Keratinocyte (primary cell): ENCODE data around the gene RAB34. TPM values are rescaled to one million over a fixed set of nuclear protein-coding genes. Genes with fewer than 3 reads are reported as not detected.
"Not testable (repeated sequence)": the region's sequence is repeated elsewhere in the genome, so short reads cannot be mapped to it uniquely, and the experiment has no call there.

Source experiments
- DNase-seq: peaks from one replicate; pipeline ENCODE4 v3.0.0-alpha.2; 2011; ENCODE audit warnings: low read depth, missing footprints, low spot score
- FAIRE-seq: peaks from 2 replicates; lab custom pipeline; 2011; peaks lifted over from hg19 to GRCh38; lab: Jason Lieb, UNC
- H2AFZ ChIP-seq: 2 replicates; pipeline ENCODE4 v1.6.0; 2012; ENCODE audit warnings: low read length, control low read depth, inconsistent platforms; ENCODE audit not compliant: control insufficient read depth
- H3K27ac ChIP-seq: 2 replicates; pipeline ENCODE4 v1.5.1; 2011; ENCODE audit warnings: low read length; ENCODE audit not compliant: control insufficient read depth, insufficient read depth
- H3K27me3 ChIP-seq: 3 replicates; pipeline ENCODE4 v1.6.0; 2011; ENCODE audit warnings: low read length; ENCODE audit not compliant: control insufficient read depth, insufficient read depth; ENCODE audit errors: extremely low read depth
- H3K36me3 ChIP-seq, 2 experiments: 2 replicates in 1 of 2; 3 replicates in 1 of 2; pipeline ENCODE4 v1.5.1; 2011; ENCODE audit warnings: low read length in 2 of 2, mild to moderate bottlenecking in 1 of 2; ENCODE audit not compliant: control insufficient read depth in 2 of 2, insufficient read depth in 2 of 2; ENCODE audit errors: extremely low read depth in 1 of 2
- H3K4me1 ChIP-seq: 3 replicates; pipeline ENCODE4 v1.5.1; 2011; ENCODE audit warnings: low read length; ENCODE audit not compliant: control insufficient read depth, insufficient read depth; ENCODE audit errors: extremely low read depth
- H3K4me2 ChIP-seq: 3 replicates; pipeline ENCODE4 v1.6.0; 2011; ENCODE audit warnings: low read depth, low read length; ENCODE audit not compliant: control insufficient read depth, insufficient read depth; ENCODE audit errors: extremely low read depth
- H3K4me3 ChIP-seq, 3 experiments: fragments of 200-600 bp in 1 of 3; sonication (generic) in 1 of 3; 2 replicates in 2 of 3; 3 replicates in 1 of 3; pipeline ENCODE4 v1.5.1; 2011 to 2016; ENCODE audit warnings: low read length in 3 of 3, mild to moderate bottlenecking in 3 of 3, control low read depth in 2 of 3, inconsistent platforms in 1 of 3, low read depth in 1 of 3, mixed read lengths in 1 of 3, mixed run types in 1 of 3, moderate library complexity in 1 of 3; ENCODE audit not compliant: control insufficient read depth in 2 of 3, insufficient read depth in 2 of 3; ENCODE audit errors: extremely low read depth in 1 of 3
- H3K79me2 ChIP-seq: 2 replicates; pipeline ENCODE4 v1.6.0; 2012; ENCODE audit warnings: low read length; ENCODE audit not compliant: control insufficient read depth, insufficient read depth
- H3K9ac ChIP-seq: 3 replicates; pipeline ENCODE4 v1.6.0; 2011; ENCODE audit warnings: low read length; ENCODE audit not compliant: control insufficient read depth, insufficient read depth; ENCODE audit errors: extremely low read depth
- H3K9me1 ChIP-seq: 3 replicates; pipeline ENCODE4 v1.6.0; 2011; ENCODE audit warnings: low read length; ENCODE audit not compliant: control insufficient read depth, insufficient read depth; ENCODE audit errors: extremely low read depth
- H3K9me3 ChIP-seq: 2 replicates; pipeline ENCODE4 v1.5.1; 2012; ENCODE audit warnings: low read depth, low read length; ENCODE audit not compliant: control insufficient read depth
- H4K20me1 ChIP-seq: 3 replicates; pipeline ENCODE4 v1.6.0; 2011; ENCODE audit warnings: low read length; ENCODE audit not compliant: control insufficient read depth, insufficient read depth; ENCODE audit errors: extremely low read depth
- EZH2 ChIP-seq: IDR thresholded peaks from one replicate; pipeline ENCODE4 v1.6.1; 2012; ENCODE audit warnings: inconsistent platforms, mild to moderate bottlenecking, low read length, moderate library complexity
- dilution Hi-C: fragments of 300-500 bp; cut with MboI; formaldehyde crosslinking; loops from one replicate; pipeline ENCODE4 v1.7.0; 2020; ENCODE audit warnings: low sequenced_read_pairs; ENCODE audit not compliant: extremely low pct_ligation_motif_present
- polyA plus RNA-seq, 5 experiments: library from polyadenylated mRNA; depleted of rRNA in 3 of 5; stranded (reverse) in 3 of 5; stranded (forward) in 1 of 5; unstranded in 1 of 5; fragments of >200 nt; gene quantifications; 1 replicate in 1 of 5; 2 replicates in 3 of 5; 3 replicates in 1 of 5; pipeline versions ENCODE4 v1.2.1 to v1.2.3, GENCODE V29; 2011 to 2012; ENCODE audit warnings: missing spikeins in 2 of 5, low read depth in 1 of 5, low replicate concordance in 1 of 5
- TF ChIP-seq, protein P1 (sequence below), 3 experiments: IDR thresholded peaks in 1 of 3; conservative IDR thresholded peaks in 1 of 3; optimal IDR thresholded peaks in 1 of 3; 2 replicates in 2 of 3; 3 replicates in 1 of 3; pipeline versions ENCODE3 to v1.5.1; 2011; ENCODE audit warnings: low read length in 3 of 3, mild to moderate bottlenecking in 3 of 3, moderate library complexity in 2 of 3, control low read depth in 1 of 3, inconsistent platforms in 1 of 3; ENCODE audit not compliant: insufficient read depth in 2 of 3; ENCODE audit errors: extremely low read depth in 1 of 3

The RAB34 gene
- polyA plus RNA-seq, 1 donor (not counting 4 experiments of a cell fraction or from before 2014, with no cell fraction given): 134 TPM

DNA sequence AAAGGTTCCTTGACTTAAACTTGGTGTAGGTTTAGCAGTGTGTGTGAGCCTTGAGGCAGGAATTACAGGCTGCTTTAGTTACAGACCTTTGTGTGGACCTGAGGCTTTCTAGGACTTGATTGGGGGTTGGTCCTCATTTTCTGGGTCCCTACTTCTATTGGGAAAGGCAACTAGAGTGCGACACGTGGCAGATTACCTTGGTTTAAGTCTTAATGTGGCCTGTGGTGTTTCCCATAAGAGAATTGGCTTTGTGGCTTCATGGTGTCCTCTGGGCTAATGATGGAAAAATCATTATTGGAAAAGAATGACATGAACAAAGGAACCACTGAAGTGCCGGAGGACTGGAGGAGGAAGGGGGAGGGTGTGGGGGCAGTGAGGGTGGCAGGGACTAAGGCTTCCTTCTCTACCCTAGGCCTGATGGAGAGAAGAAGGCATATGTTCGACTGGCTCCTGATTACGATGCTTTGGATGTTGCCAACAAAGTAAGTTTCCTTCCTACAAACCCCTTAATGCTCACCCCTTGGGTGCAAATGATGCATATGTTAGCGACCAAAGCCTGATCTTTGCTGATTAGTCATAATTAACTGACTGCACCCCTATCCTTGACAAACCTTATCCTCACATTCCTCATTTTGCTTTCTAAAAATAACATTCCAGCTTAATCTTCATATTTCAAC, 5.6 kb upstream of the RAB34 start:
- TF ChIP-seq EZH2: no peak
- TF ChIP-seq, protein P1, sequence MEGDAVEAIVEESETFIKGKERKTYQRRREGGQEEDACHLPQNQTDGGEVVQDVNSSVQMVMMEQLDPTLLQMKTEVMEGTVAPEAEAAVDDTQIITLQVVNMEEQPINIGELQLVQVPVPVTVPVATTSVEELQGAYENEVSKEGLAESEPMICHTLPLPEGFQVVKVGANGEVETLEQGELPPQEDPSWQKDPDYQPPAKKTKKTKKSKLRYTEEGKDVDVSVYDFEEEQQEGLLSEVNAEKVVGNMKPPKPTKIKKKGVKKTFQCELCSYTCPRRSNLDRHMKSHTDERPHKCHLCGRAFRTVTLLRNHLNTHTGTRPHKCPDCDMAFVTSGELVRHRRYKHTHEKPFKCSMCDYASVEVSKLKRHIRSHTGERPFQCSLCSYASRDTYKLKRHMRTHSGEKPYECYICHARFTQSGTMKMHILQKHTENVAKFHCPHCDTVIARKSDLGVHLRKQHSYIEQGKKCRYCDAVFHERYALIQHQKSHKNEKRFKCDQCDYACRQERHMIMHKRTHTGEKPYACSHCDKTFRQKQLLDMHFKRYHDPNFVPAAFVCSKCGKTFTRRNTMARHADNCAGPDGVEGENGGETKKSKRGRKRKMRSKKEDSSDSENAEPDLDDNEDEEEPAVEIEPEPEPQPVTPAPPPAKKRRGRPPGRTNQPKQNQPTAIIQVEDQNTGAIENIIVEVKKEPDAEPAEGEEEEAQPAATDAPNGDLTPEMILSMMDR (optimal IDR thresholded peaks at IDR 0.05 in 1 of 3, IDR thresholded peaks at IDR 0.05 in 1 of 3, conservative IDR thresholded peaks at IDR 0.05 in 1 of 3; ENCODE audit: extremely low read depth in 1 of 3, insufficient read depth in 2 of 3, low read length in 3 of 3): no peak
- Histone ChIP-seq H3K4me2 (peak overlapping the region; percentile 3), H4K20me1 (peaks cover 28% of the 10 kb centered on the region), H3K9me1 (no peaks in the 10 kb centered on the region), H3K4me1 (peaks cover 57% of the 10 kb centered on the region), H3K9ac (peak overlapping the region; percentile 95), H3K27ac (peak overlapping the region; percentile 7), H3K9me3 (no peaks in the 10 kb centered on the region), H3K4me3 (no peak overlapping the region), H3K79me2 (peaks cover 39% of the 10 kb centered on the region), H2AFZ (no peak overlapping the region), H3K27me3 (no peaks in the 10 kb centered on the region), H3K36me3 (peaks cover 22 to 41% of the 10 kb centered on the region in 2 experiments)
- dilution Hi-C loops: no loop called here
- DNase-seq: no peak
- no peak for FAIRE-seq

DNA sequence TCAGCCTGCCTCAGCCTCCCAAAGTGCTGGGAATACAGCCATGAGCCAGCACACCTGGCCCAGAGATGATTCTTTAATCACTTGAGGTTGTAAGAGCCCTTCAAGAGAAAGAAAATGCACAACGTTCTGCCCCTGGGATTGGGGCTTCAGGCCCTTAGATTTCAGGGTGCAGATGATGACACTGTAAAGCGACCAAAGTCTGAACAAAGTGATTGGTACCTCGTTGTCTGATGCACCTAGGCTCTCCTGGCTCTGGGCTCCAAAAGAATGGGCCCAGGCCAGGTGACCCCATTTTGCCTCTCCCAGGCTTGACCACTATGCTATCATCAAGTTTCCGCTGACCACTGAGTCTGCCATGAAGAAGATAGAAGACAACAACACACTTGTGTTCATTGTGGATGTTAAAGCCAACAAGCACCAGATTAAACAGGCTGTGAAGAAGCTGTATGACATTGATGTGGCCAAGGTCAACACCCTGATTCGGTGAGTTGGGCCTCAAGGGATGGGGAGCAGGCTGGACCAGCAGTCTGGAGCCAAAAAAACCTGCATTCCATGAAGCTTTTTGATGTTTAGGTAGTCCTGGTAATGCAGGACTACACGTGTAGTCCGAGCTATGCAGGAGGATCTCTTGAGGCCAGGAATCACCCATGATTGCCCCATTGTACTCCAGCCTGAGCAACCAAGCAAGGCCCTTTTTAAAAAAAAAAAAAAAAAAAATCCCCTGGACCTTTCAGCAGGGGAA, 4.9 kb upstream of the RAB34 start:
- peak overlapping the region; percentile 95 for H3K9ac ChIP-seq
- no peaks in the 10 kb centered on the region for H3K9me1 ChIP-seq
- peak overlapping the region; percentile 98 for H3K4me2 ChIP-seq
- no peaks in the 10 kb centered on the region for H3K27me3 ChIP-seq
- no peak for DNase-seq
- no peak for TF ChIP-seq EZH2
- TF ChIP-seq, protein P1 (optimal IDR thresholded peaks at IDR 0.05 in 1 of 3, IDR thresholded peaks at IDR 0.05 in 1 of 3, conservative IDR thresholded peaks at IDR 0.05 in 1 of 3; ENCODE audit: extremely low read depth in 1 of 3, insufficient read depth in 2 of 3, low read length in 3 of 3): no peak
- peaks cover 56% of the 10 kb centered on the region for H3K4me1 ChIP-seq
- H2AFZ ChIP-seq: no peak overlapping the region
- peaks cover 22 to 41% of the 10 kb centered on the region in 2 experiments for H3K36me3 ChIP-seq
- dilution Hi-C loops: no loop called here
- peak overlapping the region in 2 of 3 experiments; percentile 29 to 54 for H3K4me3 ChIP-seq
- peak overlapping the region; percentile 20 for H3K27ac ChIP-seq
- no peak for FAIRE-seq
- no peaks in the 10 kb centered on the region for H3K9me3 ChIP-seq
- H3K79me2 ChIP-seq: peaks cover 39% of the 10 kb centered on the region
- peaks cover 28% of the 10 kb centered on the region for H4K20me1 ChIP-seq

DNA sequence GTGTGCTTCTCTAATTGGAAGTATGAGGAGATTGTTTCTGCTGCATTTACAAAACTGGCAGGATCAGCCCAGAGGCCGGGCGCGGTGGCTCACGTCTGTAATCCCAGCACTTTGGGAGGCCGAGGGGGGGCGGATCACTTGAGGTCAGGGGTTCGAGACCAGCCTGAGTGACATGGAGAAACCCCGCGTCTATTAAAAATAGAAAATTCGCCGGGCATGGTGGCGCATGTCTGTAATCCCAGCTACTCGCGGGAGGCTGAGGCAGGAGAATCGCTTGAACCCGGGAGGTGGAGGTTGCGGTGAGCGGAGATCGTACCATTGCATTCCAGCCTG, 3.3 kb upstream of the RAB34 start:
- H3K27me3 ChIP-seq, H3K9me1 ChIP-seq, H3K9me3 ChIP-seq, DNase-seq, H2AFZ ChIP-seq, FAIRE-seq, dilution Hi-C loops: not testable (repeated sequence)
- Histone ChIP-seq H3K9ac (peak overlapping the region; percentile 95), H3K79me2 (peaks cover 55% of the 10 kb centered on the region), H3K4me3 (peak overlapping the region; percentile 87 to 99 (median 97)), H3K36me3 (peaks cover 22 to 44% of the 10 kb centered on the region in 2 experiments), H3K4me1 (peaks cover 59% of the 10 kb centered on the region), H3K4me2 (peak overlapping the region; percentile 98), H3K27ac (peak overlapping the region; percentile 89), H4K20me1 (peaks cover 32% of the 10 kb centered on the region)
